ENCODE results near the gene FGFR3. TPM values are rescaled to one million over a fixed set of nuclear protein-coding genes. Genes with fewer than 3 reads are reported as not detected.

Gene FGFR3
- total RNA-seq, 1 experiment from 2014 or later: 8.2 TPM

- no TSS peak for BruUV-seq (replicated peaks)
These were observed 45.5 kb upstream of the FGFR3 start for GRCh38 chr4:1747603-1747967.

GRCh38 chr4:1748465-1748995 lies 44.6 kb upstream of the FGFR3 start:
- ChIA-PET CTCF (interaction anchor here (0.8 to 1.5 kb wide), 5 partner anchors 17 to 408 kb away, joined by 3 to 15 read pairs (median 7); no protein-coding TSS in a partner anchor), POLR2A (no interaction called here)
- intact Hi-C loops (cut with micrococcal nuclease; ENCODE audit: unreplicated experiment): loop anchor here (1.0 kb wide), 1 partner anchor 62 kb away; no protein-coding TSS in a partner anchor
- DNase-seq (ENCODE audit: low read depth, low spot score): no peak
- Histone ChIP-seq H3K4me1 (ENCODE audit: control insufficient read depth, insufficient read depth, low read length) (peaks cover 3% of the 10 kb centered on the region; the same call in 1 of the 2 replicates), H3K36me3 (ENCODE audit: control insufficient read depth, insufficient read depth, low read length) (no peaks in the 10 kb centered on the region), H3K9me3 (ENCODE audit: control insufficient read depth, insufficient read depth, low read depth, low read length) (no peaks in the 10 kb centered on the region), H3K27ac (ENCODE audit: low read length) (no peak overlapping the region), H3K4me3 (ENCODE audit: low read depth in 2 of 2, low read length in 2 of 2) (no peak overlapping the region), H3K27me3 (ENCODE audit: control insufficient read depth, insufficient read depth, low read length) (no peaks in the 10 kb centered on the region)
- in situ Hi-C loops (cut with HindIII; ENCODE audit: low pct_unique_long_range_greater_than_20kb, low sequenced_read_pairs): no loop called here
- BruUV-seq (replicated peaks): no TSS peak
- ATAC-seq: peak; percentile 53
- TF ChIP-seq POLR2AphosphoS5 (IDR thresholded peaks at IDR 0.05; ENCODE audit: low read depth, low read length) (no peak), TCF7L2 (IDR thresholded peaks at IDR 0.05; ENCODE audit: low read depth, low read length) (no peak), CTCF (IDR thresholded peaks at IDR 0.05) (no peak), SIN3A (IDR thresholded peaks at IDR 0.05; ENCODE audit: borderline replicate concordance, insufficient read depth, low read depth, low read length) (no peak), REST (IDR thresholded peaks at IDR 0.05; ENCODE audit: insufficient read depth in 1 of 2, low read depth in 2 of 2, low read length in 1 of 2) (no peak)

More at GRCh38 chr4:1747603-1747967, 45.5 kb upstream of the FGFR3 start:
- in situ Hi-C loops (cut with HindIII; ENCODE audit: low pct_unique_long_range_greater_than_20kb, low sequenced_read_pairs) (no loop called here), intact Hi-C loops (cut with micrococcal nuclease; ENCODE audit: unreplicated experiment) (no loop called here)
- POLR2A ChIA-PET: no interaction called here
- TF ChIP-seq TCF7L2 (IDR thresholded peaks at IDR 0.05; ENCODE audit: low read depth, low read length): no peak
- TF ChIP-seq POLR2AphosphoS5 (IDR thresholded peaks at IDR 0.05; ENCODE audit: low read depth, low read length): no peak
- TF ChIP-seq CTCF (IDR thresholded peaks at IDR 0.05): no peak
- TF ChIP-seq REST (IDR thresholded peaks at IDR 0.05; ENCODE audit: insufficient read depth in 1 of 2, low read depth in 2 of 2, low read length in 1 of 2): no peak
- no peak for TF ChIP-seq SIN3A (IDR thresholded peaks at IDR 0.05; ENCODE audit: borderline replicate concordance, insufficient read depth, low read depth, low read length)
- no peak overlapping the region for H3K4me3 ChIP-seq (ENCODE audit: low read depth in 2 of 2, low read length in 2 of 2)
- DNase-seq (ENCODE audit: low read depth, low spot score) (no peak), ATAC-seq (peak; percentile 3; the same call in 1 of the 2 replicates)
- H3K9me3 ChIP-seq (ENCODE audit: control insufficient read depth, insufficient read depth, low read depth, low read length): no peaks in the 10 kb centered on the region
- H3K4me1 ChIP-seq (ENCODE audit: control insufficient read depth, insufficient read depth, low read length): peaks cover 3% of the 10 kb centered on the region; the same call in 1 of the 2 replicates
- H3K27me3 ChIP-seq (ENCODE audit: control insufficient read depth, insufficient read depth, low read length): no peaks in the 10 kb centered on the region
- CTCF ChIA-PET: interaction anchor here (1.2 to 1.5 kb wide), 3 partner anchors 17 to 63 kb away, joined by 4 to 7 read pairs (median 5); no protein-coding TSS in a partner anchor
- no peak overlapping the region for H3K27ac ChIP-seq (ENCODE audit: low read length)
- H3K36me3 ChIP-seq (ENCODE audit: control insufficient read depth, insufficient read depth, low read length): no peaks in the 10 kb centered on the region
